Tibial nerve (tissue), 4 donors: ENCODE data around the gene SSC4D. TPM values are rescaled to one million over a fixed set of nuclear protein-coding genes. Genes with fewer than 3 reads are reported as not detected.
"Not testable (repeated sequence)": the region's sequence is repeated elsewhere in the genome, so short reads cannot be mapped to it uniquely, and the experiment has no call there.

Experiments
- DNase-seq, 2 donors: peaks; one replicate each; pipeline ENCODE4 v3.0.0-alpha.2; 2019; ENCODE audit warnings: low spot score in 2 of 2
- H3K27ac ChIP-seq, 4 donors: fragments of 200-600 bp; sonication (generic) in 3 of 4; one replicate each; pipeline ENCODE4 v1.5.1; 2017 to 2019; ENCODE audit warnings: mild to moderate bottlenecking in 1 of 4
- H3K27me3 ChIP-seq, 2 donors: fragments of 200-600 bp; sonication (generic) in 1 of 2; one replicate each; pipeline versions ENCODE4 v1.5.1 to v1.6.0; 2017 to 2019
- H3K36me3 ChIP-seq, 3 donors: fragments of 200-600 bp; sonication (generic); one replicate each; pipeline ENCODE4 v1.5.1; 2018 to 2019
- H3K4me1 ChIP-seq, 4 donors: fragments of 200-600 bp; sonication (generic) in 3 of 4; one replicate each; pipeline ENCODE4 v1.5.1; 2017 to 2019
- H3K4me3 ChIP-seq, 4 donors: fragments of 200-600 bp; sonication (generic) in 3 of 4; one replicate each; pipeline ENCODE4 v1.5.1; 2017 to 2019; ENCODE audit warnings: mild to moderate bottlenecking in 1 of 4, moderate library complexity in 1 of 4
- H3K9me3 ChIP-seq, 4 donors: fragments of 200-600 bp; sonication (generic) in 3 of 4; one replicate each; pipeline ENCODE4 v1.5.1; 2017 to 2019
- CTCF ChIP-seq, 5 experiments: fragments of 200-600 bp in 3 of 5; fragments of 450-650 bp in 2 of 5; sonication (generic) in 3 of 5; IDR thresholded peaks; one replicate each; pipeline ENCODE4 v1.5.1; 2016 to 2019; ENCODE audit warnings: antibody characterized with exemption in 5 of 5, mild to moderate bottlenecking in 3 of 5, moderate library complexity in 2 of 5
- EP300 ChIP-seq, 2 donors: sonication (generic); formaldehyde crosslinking; IDR thresholded peaks; one replicate each; pipeline ENCODE4 v1.6.1; 2017; ENCODE audit warnings: antibody characterized with exemption in 2 of 2, mild to moderate bottlenecking in 1 of 2
- POLR2A ChIP-seq, 2 donors: fragments of 450-650 bp; IDR thresholded peaks; one replicate each; pipeline ENCODE4 v1.6.1; 2017; ENCODE audit warnings: antibody characterized with exemption in 2 of 2, mild to moderate bottlenecking in 2 of 2, moderate library complexity in 2 of 2
- WGBS, 2 donors: methylation state at CpG; one replicate each; pipeline ENCODE4 v1.1.5; 2018; 5-methylcytosine and 5-hydroxymethylcytosine counted together
- total RNA-seq, 4 donors: library from RNA; depleted of rRNA; stranded (reverse); fragments of >200 nt; gene quantifications; one replicate each; pipeline ENCODE4 v1.1.0, GENCODE V29; 2016

The SSC4D gene
- total RNA-seq, 4 donors from 2014 or later: 0.84 TPM; not detected in 3

GRCh38 chr7:76396864-76397263 is 12.6 kb downstream of the SSC4D start:
- DNase-seq: no peak
- TF ChIP-seq POLR2A (IDR thresholded peaks at IDR 0.05) (no peak), CTCF (IDR thresholded peaks at IDR 0.05) (no peak), EP300 (IDR thresholded peaks at IDR 0.05) (no peak)
- H3K27me3 ChIP-seq: no peaks in the 10 kb centered on the region
- 59 to 68% methylated on average over 8 of the region's 8 CpGs for WGBS, 2 donors
- peak overlapping the region in 1 of 4 donors; percentile 42 for H3K27ac ChIP-seq
- no peaks in the 10 kb centered on the region for H3K9me3 ChIP-seq
- H3K4me1 ChIP-seq: peaks cover 0 to 28% (median 13%) of the 10 kb centered on the region in 4 donors
- H3K4me3 ChIP-seq: peak overlapping the region in 2 of 4 donors; percentile 52
- no peaks in the 10 kb centered on the region for H3K36me3 ChIP-seq

- Histone ChIP-seq H3K36me3 (no peaks in the 10 kb centered on the region), H3K27me3 (no peaks in the 10 kb centered on the region), H3K4me3 (no peak overlapping the region), H3K4me1 (peaks cover 0 to 28% (median 13%) of the 10 kb centered on the region in 4 donors), H3K27ac (no peak overlapping the region), H3K9me3 (no peaks in the 10 kb centered on the region)
- no peak for TF ChIP-seq EP300 (IDR thresholded peaks at IDR 0.05)
- no peak for TF ChIP-seq CTCF (IDR thresholded peaks at IDR 0.05)
- no peak for TF ChIP-seq POLR2A (IDR thresholded peaks at IDR 0.05)
- DNase-seq: no peak
- 64 to 71% methylated on average over 13 of the region's 13 CpGs for WGBS, 2 donors
These were observed 13.4 kb downstream of the SSC4D start for GRCh38 chr7:76395965-76396726.

- 88 to 93% methylated on average over 11 of the region's 11 CpGs for WGBS, 2 donors
- DNase-seq, H3K27ac ChIP-seq: not testable (repeated sequence)
These were observed 13.9 kb downstream of the SSC4D start for GRCh38 chr7:76395605-76395964.

GRCh38 chr7:76394957-76395356 is 14.5 kb downstream of the SSC4D start:
- WGBS, 2 donors: 85 to 89% methylated on average over 9 of the region's 9 CpGs
- H3K36me3 ChIP-seq: no peaks in the 10 kb centered on the region
- H3K4me1 ChIP-seq: peaks cover 0 to 28% (median 13%) of the 10 kb centered on the region in 4 donors
- no peaks in the 10 kb centered on the region for H3K27me3 ChIP-seq
- no peaks in the 10 kb centered on the region for H3K9me3 ChIP-seq
- H3K4me3 ChIP-seq: no peak overlapping the region
- TF ChIP-seq CTCF (IDR thresholded peaks at IDR 0.05): no peak
- TF ChIP-seq POLR2A (IDR thresholded peaks at IDR 0.05): no peak
- no peak for TF ChIP-seq EP300 (IDR thresholded peaks at IDR 0.05)
- no peak for DNase-seq
- H3K27ac ChIP-seq: no peak overlapping the region

More at GRCh38 chr7:76395605-76395964, 13.9 kb downstream of the SSC4D start:
- H3K9me3 ChIP-seq, H3K36me3 ChIP-seq, H3K4me3 ChIP-seq, H3K27me3 ChIP-seq: not testable (repeated sequence)
- H3K4me1 ChIP-seq: peaks cover 0 to 28% (median 13%) of the 10 kb centered on the region in 4 donors

- no peaks in the 10 kb centered on the region for H3K36me3 ChIP-seq
- TF ChIP-seq EP300 (IDR thresholded peaks at IDR 0.05) (peak; percentile 42 to 94), CTCF (IDR thresholded peaks at IDR 0.05) (peak in 2 of 5 experiments; percentile 27 to 37), POLR2A (IDR thresholded peaks at IDR 0.05) (peak; percentile 94 to 96)
- H3K27ac ChIP-seq: peak overlapping the region; percentile 79 to 92 (median 89)
- no peaks in the 10 kb centered on the region for H3K9me3 ChIP-seq
- 2 to 23% methylated on average over 14 to 73 of the region's 99 CpGs for WGBS, 2 donors
- H3K4me1 ChIP-seq: peaks cover 0 to 39% (median 13%) of the 10 kb centered on the region in 4 donors
- peak; percentile 83 to 91 for DNase-seq
- peak overlapping the region; percentile 53 to 72 (median 64) for H3K4me3 ChIP-seq
- H3K27me3 ChIP-seq: no peaks in the 10 kb centered on the region
These were observed 16.1 kb downstream of the SSC4D start for GRCh38 chr7:76393116-76394031.
